HepG2 (cell line): ENCODE data around the gene PLGRKT. TPM values are rescaled to one million over a fixed set of nuclear protein-coding genes. Genes with fewer than 3 reads are reported as not detected.

Experiments
- ARNT2 ChIP-seq: sonication (generic); formaldehyde crosslinking; IDR thresholded peaks from 2 replicates; pipeline ENCODE4 v1.8.0; 2022; ENCODE audit warnings: mild to moderate bottlenecking, low read depth, missing genetic modification reagents, moderate library complexity
- CCDC6 ChIP-seq: sonication (generic); formaldehyde crosslinking; IDR thresholded peaks from 2 replicates; pipeline ENCODE4 v1.8.1; 2022; ENCODE audit warnings: mild to moderate bottlenecking, missing genetic modification reagents, moderate library complexity
- GABPB1 ChIP-seq: IDR thresholded peaks from 2 replicates; pipeline ENCODE4 v1.6.1; 2016; ENCODE audit warnings: mild to moderate bottlenecking, missing genetic modification reagents, moderate library complexity, missing compliant biosample characterization
- KLF15 ChIP-seq: sonication (generic); formaldehyde crosslinking; IDR thresholded peaks from 2 replicates; pipeline ENCODE4 v1.8.1; 2023; ENCODE audit warnings: borderline replicate concordance, mild to moderate bottlenecking, inconsistent platforms, missing genetic modification reagents, mixed read lengths
- KMT2B ChIP-seq: IDR thresholded peaks from 2 replicates; pipeline ENCODE4 v1.6.1; 2016; ENCODE audit warnings: missing genetic modification reagents, missing compliant biosample characterization
- PTBP1 ChIP-seq: fragments of 200-400 bp; formaldehyde crosslinking; IDR thresholded peaks from 2 replicates; pipeline ENCODE4 v1.6.1; 2018; ENCODE audit warnings: low read length, low read depth; ENCODE audit not compliant: poor library complexity, severe bottlenecking
- RFXAP ChIP-seq: sonication (generic); formaldehyde crosslinking; IDR thresholded peaks from 2 replicates; pipeline ENCODE4 v1.4.0; 2020; ENCODE audit warnings: missing genetic modification reagents, borderline replicate concordance
- TBX2 ChIP-seq: sonication (generic); formaldehyde crosslinking; IDR thresholded peaks from 2 replicates; pipeline ENCODE4 v1.5.0; 2020; ENCODE audit warnings: missing genetic modification reagents, mild to moderate bottlenecking, borderline replicate concordance
- TEAD2 ChIP-seq: sonication (generic); formaldehyde crosslinking; IDR thresholded peaks from 2 replicates; pipeline ENCODE4 v1.9.0; 2021; ENCODE audit warnings: missing genetic modification reagents
- ZNF441 ChIP-seq: sonication (generic); formaldehyde crosslinking; IDR thresholded peaks from 2 replicates; pipeline ENCODE4 v1.7.0; 2021; ENCODE audit warnings: missing genetic modification reagents, borderline replicate concordance
- ZNF615 ChIP-seq: sonication (generic); formaldehyde crosslinking; IDR thresholded peaks from 2 replicates; pipeline ENCODE4 v1.5.0; 2020; ENCODE audit warnings: mild to moderate bottlenecking, missing genetic modification reagents, borderline replicate concordance
- ZNF781 ChIP-seq: sonication (generic); formaldehyde crosslinking; IDR thresholded peaks from 2 replicates; pipeline ENCODE4 v1.5.1; 2020; ENCODE audit warnings: borderline replicate concordance, mild to moderate bottlenecking, missing genetic modification reagents; ENCODE audit errors: not compliant biosample characterization
- ZNF850 ChIP-seq: sonication (generic); formaldehyde crosslinking; conservative IDR thresholded peaks from 2 replicates; pipeline ENCODE4 v1.9.0; 2021; ENCODE audit warnings: mild to moderate bottlenecking, missing genetic modification reagents
- polyA plus RNA-seq, 8 experiments: library from polyadenylated mRNA; depleted of rRNA in 3 of 8; stranded (reverse) in 7 of 8; unstranded in 1 of 8; fragments of >200 nt; fragmentation: Illumina TruSeq in 4 of 8; extraction: Trizol in 4 of 8; gene quantifications; 2 replicates each; pipeline versions ENCODE4 v1.2.1 to v1.2.3, GENCODE V29; 2011 to 2016; ENCODE audit warnings: low read depth in 4 of 8, missing spikeins in 1 of 8, mixed read lengths in 1 of 8; ENCODE audit not compliant: insufficient read depth in 1 of 8
- total RNA-seq, 5 experiments: library from RNA; depleted of rRNA; stranded (reverse); fragments of >200 nt; fragmentation: Illumina TruSeq; extraction: Trizol; gene quantifications; 2 replicates each; pipeline ENCODE4 v1.2.3, GENCODE V29; 2016; ENCODE audit warnings: low read depth in 1 of 5
- TF ChIP-seq, protein P1 (sequence below): sonication (generic); formaldehyde crosslinking; IDR thresholded peaks from 2 replicates; pipeline ENCODE4 v1.4.0; 2020; ENCODE audit warnings: missing genetic modification reagents, borderline replicate concordance
- TF ChIP-seq, protein P2 (sequence below): sonication (generic); formaldehyde crosslinking; IDR thresholded peaks from 2 replicates; pipeline ENCODE4 v1.4.0; 2020; ENCODE audit warnings: mild to moderate bottlenecking, missing genetic modification reagents, borderline replicate concordance
- TF ChIP-seq, protein P3 (sequence below): sonication (generic); formaldehyde crosslinking; IDR thresholded peaks from 2 replicates; pipeline ENCODE4 v1.5.1; 2020; ENCODE audit warnings: missing genetic modification reagents, mild to moderate bottlenecking, borderline replicate concordance

The PLGRKT gene
- total and polyA plus RNA-seq, 2 of the 13 experiments (the other 11 are each of a cell fraction or from before 2014, with no cell fraction given): 5.0 to 15.8 TPM

DNA sequence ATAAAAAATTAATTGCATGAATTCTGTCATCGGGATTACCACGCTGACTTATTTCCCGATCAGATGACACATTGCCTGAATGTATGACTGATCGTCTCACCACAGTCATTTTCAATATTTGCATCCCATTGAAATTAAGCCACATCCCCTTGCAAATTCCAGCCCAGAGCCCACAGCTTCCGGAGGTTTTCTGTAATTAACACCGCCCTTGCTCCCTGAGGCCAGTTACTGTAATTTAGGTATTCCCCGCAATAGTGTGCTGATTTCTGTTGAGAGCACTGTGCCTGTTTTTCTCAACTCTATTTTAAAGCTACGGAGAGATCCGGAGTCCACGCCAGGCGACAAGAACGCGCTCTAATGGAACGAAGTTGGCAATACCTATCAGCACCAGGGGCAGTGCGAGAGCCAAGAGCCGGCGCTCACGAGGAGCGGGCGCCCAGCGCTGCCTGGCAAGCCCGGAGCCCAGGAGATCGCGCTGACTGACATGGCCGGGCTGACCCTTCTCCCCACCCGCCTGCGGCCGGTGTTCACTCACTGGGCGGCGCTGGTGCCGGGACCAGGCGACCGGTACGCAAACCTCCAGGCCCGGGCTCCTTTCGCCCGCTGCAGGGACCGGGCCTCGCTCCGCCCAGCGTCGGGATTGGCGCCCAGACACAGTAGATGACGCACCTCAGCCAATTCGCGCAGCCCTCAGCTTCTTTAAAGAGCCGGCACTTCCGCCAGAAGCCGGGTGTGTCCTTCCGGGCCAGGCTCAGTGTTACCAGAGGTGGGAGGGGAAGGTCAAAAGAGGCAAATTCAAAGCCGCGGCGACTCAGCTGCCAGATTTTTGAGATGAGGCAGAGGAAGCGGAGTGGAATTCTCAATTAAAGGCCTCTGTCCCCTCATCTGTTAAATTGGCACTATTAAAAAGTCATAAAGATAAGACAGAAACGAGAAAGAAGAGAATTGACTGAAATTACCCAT is at the start of gene PLGRKT (continued):
- peak; percentile 87; the same call in 1 of the 2 replicates for TF ChIP-seq ZNF441 (CRISPR knock-in tag)
- no peak for TF ChIP-seq PTBP1
- no peak for TF ChIP-seq TEAD2 (CRISPR knock-in tag)
- no peak; the same call in 1 of the 2 replicates for TF ChIP-seq ZNF850 (CRISPR knock-in tag)
- no peak for TF ChIP-seq KLF15 (CRISPR knock-in tag)
- TF ChIP-seq, protein P1, sequence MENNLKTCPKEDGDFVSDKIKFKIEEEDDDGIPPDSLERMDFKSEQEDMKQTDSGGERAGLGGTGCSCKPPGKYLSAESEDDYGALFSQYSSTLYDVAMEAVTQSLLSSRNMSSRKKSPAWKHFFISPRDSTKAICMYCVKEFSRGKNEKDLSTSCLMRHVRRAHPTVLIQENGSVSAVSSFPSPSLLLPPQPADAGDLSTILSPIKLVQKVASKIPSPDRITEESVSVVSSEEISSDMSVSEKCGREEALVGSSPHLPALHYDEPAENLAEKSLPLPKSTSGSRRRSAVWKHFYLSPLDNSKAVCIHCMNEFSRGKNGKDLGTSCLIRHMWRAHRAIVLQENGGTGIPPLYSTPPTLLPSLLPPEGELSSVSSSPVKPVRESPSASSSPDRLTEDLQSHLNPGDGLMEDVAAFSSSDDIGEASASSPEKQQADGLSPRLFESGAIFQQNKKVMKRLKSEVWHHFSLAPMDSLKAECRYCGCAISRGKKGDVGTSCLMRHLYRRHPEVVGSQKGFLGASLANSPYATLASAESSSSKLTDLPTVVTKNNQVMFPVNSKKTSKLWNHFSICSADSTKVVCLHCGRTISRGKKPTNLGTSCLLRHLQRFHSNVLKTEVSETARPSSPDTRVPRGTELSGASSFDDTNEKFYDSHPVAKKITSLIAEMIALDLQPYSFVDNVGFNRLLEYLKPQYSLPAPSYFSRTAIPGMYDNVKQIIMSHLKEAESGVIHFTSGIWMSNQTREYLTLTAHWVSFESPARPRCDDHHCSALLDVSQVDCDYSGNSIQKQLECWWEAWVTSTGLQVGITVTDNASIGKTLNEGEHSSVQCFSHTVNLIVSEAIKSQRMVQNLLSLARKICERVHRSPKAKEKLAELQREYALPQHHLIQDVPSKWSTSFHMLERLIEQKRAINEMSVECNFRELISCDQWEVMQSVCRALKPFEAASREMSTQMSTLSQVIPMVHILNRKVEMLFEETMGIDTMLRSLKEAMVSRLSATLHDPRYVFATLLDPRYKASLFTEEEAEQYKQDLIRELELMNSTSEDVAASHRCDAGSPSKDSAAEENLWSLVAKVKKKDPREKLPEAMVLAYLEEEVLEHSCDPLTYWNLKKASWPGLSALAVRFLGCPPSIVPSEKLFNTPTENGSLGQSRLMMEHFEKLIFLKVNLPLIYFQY (CRISPR knock-in tag): peak; percentile 65; the same call in 1 of the 2 replicates
- peak; percentile 76; the same call in 1 of the 2 replicates for TF ChIP-seq RFXAP (CRISPR knock-in tag)
- peak; percentile 81; the same call in 1 of the 2 replicates for TF ChIP-seq TBX2 (CRISPR knock-in tag)
- TF ChIP-seq, protein P2, sequence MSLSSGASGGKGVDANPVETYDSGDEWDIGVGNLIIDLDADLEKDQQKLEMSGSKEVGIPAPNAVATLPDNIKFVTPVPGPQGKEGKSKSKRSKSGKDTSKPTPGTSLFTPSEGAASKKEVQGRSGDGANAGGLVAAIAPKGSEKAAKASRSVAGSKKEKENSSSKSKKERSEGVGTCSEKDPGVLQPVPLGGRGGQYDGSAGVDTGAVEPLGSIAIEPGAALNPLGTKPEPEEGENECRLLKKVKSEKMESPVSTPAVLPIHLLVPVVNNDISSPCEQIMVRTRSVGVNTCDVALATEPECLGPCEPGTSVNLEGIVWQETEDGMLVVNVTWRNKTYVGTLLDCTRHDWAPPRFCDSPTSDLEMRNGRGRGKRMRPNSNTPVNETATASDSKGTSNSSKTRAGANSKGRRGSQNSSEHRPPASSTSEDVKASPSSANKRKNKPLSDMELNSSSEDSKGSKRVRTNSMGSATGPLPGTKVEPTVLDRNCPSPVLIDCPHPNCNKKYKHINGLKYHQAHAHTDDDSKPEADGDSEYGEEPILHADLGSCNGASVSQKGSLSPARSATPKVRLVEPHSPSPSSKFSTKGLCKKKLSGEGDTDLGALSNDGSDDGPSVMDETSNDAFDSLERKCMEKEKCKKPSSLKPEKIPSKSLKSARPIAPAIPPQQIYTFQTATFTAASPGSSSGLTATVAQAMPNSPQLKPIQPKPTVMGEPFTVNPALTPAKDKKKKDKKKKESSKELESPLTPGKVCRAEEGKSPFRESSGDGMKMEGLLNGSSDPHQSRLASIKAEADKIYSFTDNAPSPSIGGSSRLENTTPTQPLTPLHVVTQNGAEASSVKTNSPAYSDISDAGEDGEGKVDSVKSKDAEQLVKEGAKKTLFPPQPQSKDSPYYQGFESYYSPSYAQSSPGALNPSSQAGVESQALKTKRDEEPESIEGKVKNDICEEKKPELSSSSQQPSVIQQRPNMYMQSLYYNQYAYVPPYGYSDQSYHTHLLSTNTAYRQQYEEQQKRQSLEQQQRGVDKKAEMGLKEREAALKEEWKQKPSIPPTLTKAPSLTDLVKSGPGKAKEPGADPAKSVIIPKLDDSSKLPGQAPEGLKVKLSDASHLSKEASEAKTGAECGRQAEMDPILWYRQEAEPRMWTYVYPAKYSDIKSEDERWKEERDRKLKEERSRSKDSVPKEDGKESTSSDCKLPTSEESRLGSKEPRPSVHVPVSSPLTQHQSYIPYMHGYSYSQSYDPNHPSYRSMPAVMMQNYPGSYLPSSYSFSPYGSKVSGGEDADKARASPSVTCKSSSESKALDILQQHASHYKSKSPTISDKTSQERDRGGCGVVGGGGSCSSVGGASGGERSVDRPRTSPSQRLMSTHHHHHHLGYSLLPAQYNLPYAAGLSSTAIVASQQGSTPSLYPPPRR (CRISPR knock-in tag): peak; percentile 60
- TF ChIP-seq GABPB1: peak; percentile 97
- TF ChIP-seq, protein P3, sequence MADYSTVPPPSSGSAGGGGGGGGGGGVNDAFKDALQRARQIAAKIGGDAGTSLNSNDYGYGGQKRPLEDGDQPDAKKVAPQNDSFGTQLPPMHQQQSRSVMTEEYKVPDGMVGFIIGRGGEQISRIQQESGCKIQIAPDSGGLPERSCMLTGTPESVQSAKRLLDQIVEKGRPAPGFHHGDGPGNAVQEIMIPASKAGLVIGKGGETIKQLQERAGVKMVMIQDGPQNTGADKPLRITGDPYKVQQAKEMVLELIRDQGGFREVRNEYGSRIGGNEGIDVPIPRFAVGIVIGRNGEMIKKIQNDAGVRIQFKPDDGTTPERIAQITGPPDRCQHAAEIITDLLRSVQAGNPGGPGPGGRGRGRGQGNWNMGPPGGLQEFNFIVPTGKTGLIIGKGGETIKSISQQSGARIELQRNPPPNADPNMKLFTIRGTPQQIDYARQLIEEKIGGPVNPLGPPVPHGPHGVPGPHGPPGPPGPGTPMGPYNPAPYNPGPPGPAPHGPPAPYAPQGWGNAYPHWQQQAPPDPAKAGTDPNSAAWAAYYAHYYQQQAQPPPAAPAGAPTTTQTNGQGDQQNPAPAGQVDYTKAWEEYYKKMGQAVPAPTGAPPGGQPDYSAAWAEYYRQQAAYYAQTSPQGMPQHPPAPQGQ: no peak
- 0 out of 2 replicates have a peak, but pooled peaks have one; percentile 48 for TF ChIP-seq ZNF615 (CRISPR knock-in tag)
- peak; percentile 13; the same call in 1 of the 2 replicates for TF ChIP-seq CCDC6 (CRISPR knock-in tag)
- peak; percentile 81; the same call in 1 of the 2 replicates for TF ChIP-seq KMT2B (CRISPR knock-in tag)
- TF ChIP-seq ZNF781: no peak
- peak; percentile 72 for TF ChIP-seq ARNT2
